Epithelial cell of esophagus (primary cell): ENCODE measurements around the gene RNF40.
"Not testable (repeated sequence)": the region's sequence is repeated elsewhere in the genome, so short reads cannot be mapped to it uniquely, and the experiment has no call there.

Source experiments
- DNase-seq: peaks from one replicate; pipeline ENCODE4 v3.0.0; 2010; ENCODE audit warnings: low read depth
- H3K4me3 ChIP-seq: 2 replicates; pipeline ENCODE4 v1.5.1; 2011; ENCODE audit warnings: mild to moderate bottlenecking, low read length, control low read depth
- TF ChIP-seq, protein P1 (sequence below): IDR thresholded peaks from 2 replicates; pipeline ENCODE4 v1.5.1; 2011; ENCODE audit warnings: low read depth, mild to moderate bottlenecking, low read length, control low read depth, inconsistent platforms; ENCODE audit not compliant: insufficient read depth; ENCODE audit errors: missing control alignments

RNF40 gene

DNA sequence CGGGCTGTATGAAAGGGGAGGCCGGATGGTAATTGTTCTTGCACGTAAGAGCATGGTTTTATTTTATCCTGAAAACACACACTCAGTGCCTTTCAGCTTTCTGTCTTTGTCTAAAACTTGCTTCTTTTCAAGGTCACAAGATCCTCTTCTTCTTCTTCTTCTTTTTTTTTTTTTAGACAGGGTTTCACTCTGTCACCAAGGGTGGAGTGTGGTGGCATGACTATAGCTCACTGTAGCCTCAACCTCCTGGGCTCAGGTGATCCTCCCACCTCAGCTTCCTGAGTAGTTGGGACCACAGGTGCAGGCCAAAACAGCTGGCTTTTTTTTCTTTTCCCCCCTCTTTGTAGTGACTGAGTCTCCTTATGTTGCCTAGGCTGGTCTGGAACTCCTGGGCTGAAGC lies 40.8 kb downstream of the RNF40 start:
- TF ChIP-seq, protein P1, sequence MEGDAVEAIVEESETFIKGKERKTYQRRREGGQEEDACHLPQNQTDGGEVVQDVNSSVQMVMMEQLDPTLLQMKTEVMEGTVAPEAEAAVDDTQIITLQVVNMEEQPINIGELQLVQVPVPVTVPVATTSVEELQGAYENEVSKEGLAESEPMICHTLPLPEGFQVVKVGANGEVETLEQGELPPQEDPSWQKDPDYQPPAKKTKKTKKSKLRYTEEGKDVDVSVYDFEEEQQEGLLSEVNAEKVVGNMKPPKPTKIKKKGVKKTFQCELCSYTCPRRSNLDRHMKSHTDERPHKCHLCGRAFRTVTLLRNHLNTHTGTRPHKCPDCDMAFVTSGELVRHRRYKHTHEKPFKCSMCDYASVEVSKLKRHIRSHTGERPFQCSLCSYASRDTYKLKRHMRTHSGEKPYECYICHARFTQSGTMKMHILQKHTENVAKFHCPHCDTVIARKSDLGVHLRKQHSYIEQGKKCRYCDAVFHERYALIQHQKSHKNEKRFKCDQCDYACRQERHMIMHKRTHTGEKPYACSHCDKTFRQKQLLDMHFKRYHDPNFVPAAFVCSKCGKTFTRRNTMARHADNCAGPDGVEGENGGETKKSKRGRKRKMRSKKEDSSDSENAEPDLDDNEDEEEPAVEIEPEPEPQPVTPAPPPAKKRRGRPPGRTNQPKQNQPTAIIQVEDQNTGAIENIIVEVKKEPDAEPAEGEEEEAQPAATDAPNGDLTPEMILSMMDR: no peak
- DNase-seq: no peak
- no peak overlapping the region for H3K4me3 ChIP-seq

DNA sequence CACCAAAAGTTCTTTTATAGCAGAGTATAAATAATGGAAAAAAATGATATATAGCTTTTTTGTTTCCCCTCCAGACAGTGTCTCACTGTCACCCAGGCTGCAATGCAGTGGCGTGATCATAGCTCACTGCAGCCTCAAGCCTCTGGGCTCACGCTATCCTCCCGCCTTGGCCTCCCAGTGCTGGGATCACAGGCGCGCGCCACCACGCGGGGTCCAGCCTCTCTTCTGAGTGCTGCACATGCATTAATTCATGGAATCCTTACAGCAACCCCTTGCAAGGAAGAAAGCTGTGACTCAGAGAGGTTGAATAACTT lies 42.9 kb downstream of the RNF40 start:
- no peak for DNase-seq
- TF ChIP-seq, protein P1: no peak
- peak overlapping the region; percentile 67 for H3K4me3 ChIP-seq

DNA sequence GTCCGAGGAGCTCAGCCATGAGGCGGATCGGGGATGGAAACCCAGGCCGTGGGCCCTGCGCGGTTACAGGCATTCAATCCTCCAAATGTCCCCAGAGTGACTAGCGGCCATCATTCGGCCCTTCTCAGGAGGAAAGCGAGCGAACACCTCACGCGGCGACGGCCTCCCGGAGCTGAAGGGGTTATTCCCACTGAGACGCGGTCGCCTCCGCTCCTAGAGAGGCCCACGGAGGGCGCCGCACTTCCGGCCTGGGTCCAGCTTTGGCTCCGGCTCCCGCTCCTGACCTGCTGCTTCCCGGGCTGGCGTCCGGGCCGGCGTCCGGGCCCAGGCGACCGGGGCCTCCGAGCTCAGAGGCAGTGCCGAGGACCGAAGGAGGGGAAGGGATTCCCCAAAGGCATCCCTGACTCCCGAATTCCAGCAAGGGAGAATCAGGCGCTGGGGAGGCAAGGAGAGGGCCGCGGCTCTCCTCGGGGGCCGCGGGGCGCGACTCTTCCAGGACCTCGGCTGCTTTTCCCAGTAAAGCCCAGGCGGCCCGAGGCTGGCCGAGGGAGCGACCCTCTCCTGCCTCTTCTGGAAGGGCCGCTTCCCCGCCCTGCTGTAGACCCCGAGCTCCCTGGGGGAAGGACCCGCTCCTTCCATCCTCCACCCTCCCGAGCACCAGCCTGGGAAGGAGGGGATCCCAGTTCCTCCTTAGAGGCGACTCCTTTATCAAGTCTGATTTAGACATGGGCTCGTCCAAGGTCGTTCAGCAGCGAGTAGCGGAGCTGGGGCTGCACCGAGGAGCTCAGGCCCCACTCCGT lies 43.4 kb downstream of the RNF40 start:
- peak; percentile 71 for DNase-seq
- TF ChIP-seq, protein P1: no peak
- H3K4me3 ChIP-seq: peak overlapping the region; percentile 67

DNA sequence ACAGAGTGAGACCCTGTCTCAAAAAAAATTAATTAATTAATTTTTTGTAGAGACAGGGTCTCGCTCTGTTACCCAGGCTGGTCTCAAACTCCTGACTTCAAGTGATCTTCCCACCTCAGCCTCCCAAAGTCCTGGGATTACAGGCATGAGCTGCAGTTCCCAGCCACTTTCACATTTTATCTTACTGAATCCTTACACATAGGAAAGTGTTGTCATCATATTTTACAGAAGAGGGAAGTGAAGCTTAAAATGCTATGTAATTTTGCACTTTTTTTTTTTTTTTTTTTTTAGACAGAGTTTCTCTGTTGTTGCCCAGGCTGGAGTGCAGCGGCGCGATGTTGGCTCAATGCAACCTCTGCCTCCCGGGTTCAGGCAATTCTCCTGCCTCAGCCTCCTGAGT lies 46.0 kb downstream of the RNF40 start:
- H3K4me3 ChIP-seq: no peak overlapping the region
- no peak for DNase-seq
- TF ChIP-seq, protein P1: no peak

DNA sequence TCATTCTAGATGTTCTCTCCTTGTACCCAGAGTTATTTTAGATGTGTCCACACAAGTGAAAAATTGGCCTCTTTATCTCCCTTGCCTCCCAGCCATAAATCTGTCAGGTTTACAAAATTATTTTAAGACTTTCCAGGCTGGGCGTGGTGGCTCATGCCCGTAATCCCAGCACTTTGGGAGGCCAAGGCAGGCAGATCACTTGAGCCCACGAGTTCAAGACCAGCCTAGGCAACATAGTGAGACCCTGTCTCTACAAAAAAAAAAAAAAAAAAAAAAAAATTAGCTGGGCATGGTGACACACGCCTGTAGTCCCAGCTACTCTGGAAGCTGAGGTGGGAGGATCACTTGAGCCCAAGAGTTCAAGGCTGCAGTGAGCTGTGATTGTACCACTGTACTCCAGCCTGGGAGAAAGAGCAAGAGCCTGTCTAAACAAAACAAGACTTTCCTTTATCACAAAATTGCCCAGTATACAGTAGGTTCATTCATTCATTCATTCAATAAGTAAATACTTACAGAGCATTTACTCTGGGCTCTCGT lies 46.8 kb downstream of the RNF40 start:
- H3K4me3 ChIP-seq, DNase-seq: not testable (repeated sequence)

DNA sequence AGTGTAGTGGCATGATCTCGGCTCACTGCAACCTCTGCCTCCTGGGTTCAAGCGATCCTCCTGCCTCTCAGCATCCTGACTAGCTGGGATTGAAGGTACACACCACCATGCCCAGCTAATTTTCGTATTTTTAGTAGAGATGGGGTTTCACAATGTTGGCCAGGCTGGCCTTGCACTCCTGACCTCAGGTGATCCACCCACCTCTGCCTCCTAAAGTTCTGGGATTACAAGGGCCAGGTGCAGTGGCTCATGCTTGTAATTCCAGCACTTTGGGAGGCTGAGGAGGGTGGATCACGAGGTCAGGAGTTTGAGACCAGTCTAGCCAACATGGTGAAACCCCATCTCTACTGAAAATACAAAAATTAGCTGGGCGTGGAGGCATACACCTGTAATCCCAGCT lies 47.6 kb downstream of the RNF40 start:
- DNase-seq, H3K4me3 ChIP-seq: not testable (repeated sequence)

DNA sequence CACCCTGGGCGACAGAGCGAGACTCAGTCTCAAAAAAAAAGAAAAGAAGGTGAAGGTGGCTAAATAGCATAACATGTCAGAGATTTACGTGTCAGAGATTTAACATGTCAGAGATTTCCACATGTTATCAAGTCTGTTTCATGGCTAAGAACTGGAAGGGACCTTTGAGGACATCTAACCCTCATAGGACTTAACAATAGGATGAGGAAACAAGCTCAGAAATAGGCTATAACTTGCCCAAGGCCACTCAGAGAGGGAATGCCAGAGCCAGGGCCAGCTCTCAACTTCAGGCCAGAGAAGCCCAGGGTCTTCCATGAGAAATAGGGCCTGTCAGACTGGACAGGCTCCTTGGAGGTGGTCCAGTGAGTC lies 51.7 kb downstream of the RNF40 start:
- TF ChIP-seq, protein P1: no peak
- peak overlapping the region; percentile 48 for H3K4me3 ChIP-seq
- peak; percentile 34 for DNase-seq

DNA sequence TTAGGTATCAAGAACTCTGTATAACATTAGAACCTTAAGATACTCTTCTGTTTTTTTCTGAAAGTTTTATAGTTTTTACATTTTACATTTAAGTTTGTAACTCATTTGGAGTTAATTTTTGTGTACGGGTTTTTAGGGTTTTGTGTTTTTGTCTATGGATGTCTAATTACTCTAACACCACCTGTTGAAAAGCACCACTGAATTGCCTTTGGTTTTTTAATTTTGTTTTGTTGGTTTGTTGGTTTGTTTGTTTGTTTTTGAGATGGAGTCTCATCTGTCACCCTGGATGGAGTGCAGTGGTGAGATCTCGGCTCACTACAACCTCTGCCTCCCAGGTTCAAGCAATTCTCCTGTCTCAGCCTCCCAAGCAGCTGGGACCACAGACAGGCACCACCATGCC lies 54.6 kb downstream of the RNF40 start:
- H3K4me3 ChIP-seq: no peak overlapping the region
- TF ChIP-seq, protein P1: no peak
- no peak for DNase-seq
